ENCODE results near the gene PNRC2. TPM values are rescaled to one million over a fixed set of nuclear protein-coding genes. Genes with fewer than 3 reads are reported as not detected.
A peak's percentile ranks its signal among the peaks of the same experiment; 100 is the strongest.

PNRC2 gene, protein sequence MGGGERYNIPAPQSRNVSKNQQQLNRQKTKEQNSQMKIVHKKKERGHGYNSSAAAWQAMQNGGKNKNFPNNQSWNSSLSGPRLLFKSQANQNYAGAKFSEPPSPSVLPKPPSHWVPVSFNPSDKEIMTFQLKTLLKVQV
- total RNA-seq = 92.8 TPM

DNA sequence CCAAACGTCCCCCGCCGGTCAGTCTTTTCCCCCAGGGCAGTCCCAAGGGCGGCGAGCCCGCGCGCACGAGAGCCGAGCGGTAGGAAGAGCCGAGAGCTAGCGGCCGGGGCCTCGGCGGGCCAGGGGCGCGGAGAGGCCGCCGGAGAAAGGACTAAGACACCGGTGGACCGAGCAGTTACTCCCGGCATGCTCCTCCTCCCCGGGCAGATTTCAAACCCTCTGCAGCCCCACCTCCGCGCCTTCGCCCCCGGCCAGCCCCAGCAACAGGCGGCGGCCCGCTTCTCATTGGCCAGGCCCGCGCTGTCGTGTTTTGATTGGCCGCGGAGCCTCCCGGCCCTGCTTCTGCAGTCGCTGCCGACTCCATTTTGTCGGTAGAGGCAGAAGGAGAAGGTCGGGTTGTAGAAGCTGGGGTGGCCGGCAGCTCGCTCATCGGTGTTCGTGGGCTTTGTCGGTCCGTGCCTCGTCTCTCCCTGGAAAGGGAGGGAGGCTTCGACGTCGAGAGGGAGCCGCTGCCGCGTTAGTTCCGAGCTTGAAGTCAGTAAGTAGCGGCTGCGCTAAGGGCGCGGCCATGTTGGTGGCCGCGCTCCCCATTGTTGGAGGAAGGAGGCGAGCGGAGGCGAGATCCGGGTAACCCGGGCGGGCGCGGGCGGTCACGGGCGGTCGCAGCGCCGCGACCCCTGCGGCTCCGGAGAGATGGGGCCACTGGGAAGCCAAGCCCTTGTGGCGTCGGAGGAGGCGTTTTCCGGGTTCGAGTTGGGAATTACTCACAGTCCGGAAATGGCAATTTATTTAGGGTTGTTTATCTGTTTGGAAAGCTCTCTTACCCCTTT, at the start of gene PNRC2:
PNRC2 (plus strand) TSS at position 368 of the 830 bp plus-strand sequence. CDS start 1,630 bp downstream, outside the sequence.
- no peaks in the 10 kb centered on the region for H3K27me3 ChIP-seq
- TF ChIP-seq POLR2AphosphoS5 (IDR thresholded peaks at IDR 0.05; ENCODE audit: insufficient read depth in 1 of 2, low read depth in 1 of 2) (peak; percentile 73 to 99), POLR2A (IDR thresholded peaks at IDR 0.05) (peak in 1 of 2 donors; percentile 94)
- TF ChIP-seq, protein P1, sequence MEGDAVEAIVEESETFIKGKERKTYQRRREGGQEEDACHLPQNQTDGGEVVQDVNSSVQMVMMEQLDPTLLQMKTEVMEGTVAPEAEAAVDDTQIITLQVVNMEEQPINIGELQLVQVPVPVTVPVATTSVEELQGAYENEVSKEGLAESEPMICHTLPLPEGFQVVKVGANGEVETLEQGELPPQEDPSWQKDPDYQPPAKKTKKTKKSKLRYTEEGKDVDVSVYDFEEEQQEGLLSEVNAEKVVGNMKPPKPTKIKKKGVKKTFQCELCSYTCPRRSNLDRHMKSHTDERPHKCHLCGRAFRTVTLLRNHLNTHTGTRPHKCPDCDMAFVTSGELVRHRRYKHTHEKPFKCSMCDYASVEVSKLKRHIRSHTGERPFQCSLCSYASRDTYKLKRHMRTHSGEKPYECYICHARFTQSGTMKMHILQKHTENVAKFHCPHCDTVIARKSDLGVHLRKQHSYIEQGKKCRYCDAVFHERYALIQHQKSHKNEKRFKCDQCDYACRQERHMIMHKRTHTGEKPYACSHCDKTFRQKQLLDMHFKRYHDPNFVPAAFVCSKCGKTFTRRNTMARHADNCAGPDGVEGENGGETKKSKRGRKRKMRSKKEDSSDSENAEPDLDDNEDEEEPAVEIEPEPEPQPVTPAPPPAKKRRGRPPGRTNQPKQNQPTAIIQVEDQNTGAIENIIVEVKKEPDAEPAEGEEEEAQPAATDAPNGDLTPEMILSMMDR (IDR thresholded peaks at IDR 0.05) = peak in 1 of 3 experiments; percentile 6
- H3K36me3 ChIP-seq = peaks cover 0 to 21% of the 10 kb centered on the region in 2 donors
- peaks cover 41% of the 10 kb centered on the region for H3K4me1 ChIP-seq
- H3K9me3 ChIP-seq = no peaks in the 10 kb centered on the region
- intact Hi-C loops (cut with DNase I) = loop anchor here (5.0 kb wide), 1 partner anchor 68 kb away; no protein-coding TSS in a partner anchor
- DNase-seq (ENCODE audit: extremely low spot score in 2 of 2) = peak; percentile 99
- peak within 1 kb of the TSS; percentile 82 to 91 for H3K4me3 ChIP-seq
- H3K27ac ChIP-seq = peak within 1 kb of the TSS; percentile 99

DNA sequence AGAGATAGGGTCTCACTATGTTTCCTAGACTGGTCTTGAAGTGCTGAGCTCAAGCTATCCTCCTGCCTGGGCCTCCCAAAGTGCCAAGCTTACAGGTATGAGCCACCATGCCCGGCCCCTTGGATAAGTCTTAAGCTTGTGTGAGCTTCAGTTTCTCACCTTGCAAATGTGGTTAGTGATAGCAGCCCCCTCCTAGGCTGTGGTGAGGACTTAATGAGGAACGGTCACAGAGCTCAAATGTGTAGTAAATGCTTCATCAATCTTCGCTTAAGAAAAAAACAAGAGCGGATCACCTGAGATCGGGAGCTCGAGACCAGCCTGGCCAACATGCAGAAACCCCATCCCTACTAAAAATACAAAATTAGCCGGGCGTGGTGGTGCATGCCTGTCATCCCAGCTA, 49.5 kb upstream of the PNRC2 start:
- Histone ChIP-seq H3K4me3 (no peak overlapping the region), H3K36me3 (no peaks in the 10 kb centered on the region), H3K4me1 (peaks cover 5% of the 10 kb centered on the region), H3K9me3 (no peaks in the 10 kb centered on the region), H3K27me3 (no peaks in the 10 kb centered on the region), H3K27ac (no peak overlapping the region)
- DNase-seq (ENCODE audit: extremely low spot score in 2 of 2) = no peak
- TF ChIP-seq, protein P1 (IDR thresholded peaks at IDR 0.05) = no peak
- TF ChIP-seq POLR2AphosphoS5 (IDR thresholded peaks at IDR 0.05; ENCODE audit: insufficient read depth in 1 of 2, low read depth in 1 of 2) (no peak), POLR2A (IDR thresholded peaks at IDR 0.05) (no peak)
- intact Hi-C loops (cut with DNase I) = no loop called here

DNA sequence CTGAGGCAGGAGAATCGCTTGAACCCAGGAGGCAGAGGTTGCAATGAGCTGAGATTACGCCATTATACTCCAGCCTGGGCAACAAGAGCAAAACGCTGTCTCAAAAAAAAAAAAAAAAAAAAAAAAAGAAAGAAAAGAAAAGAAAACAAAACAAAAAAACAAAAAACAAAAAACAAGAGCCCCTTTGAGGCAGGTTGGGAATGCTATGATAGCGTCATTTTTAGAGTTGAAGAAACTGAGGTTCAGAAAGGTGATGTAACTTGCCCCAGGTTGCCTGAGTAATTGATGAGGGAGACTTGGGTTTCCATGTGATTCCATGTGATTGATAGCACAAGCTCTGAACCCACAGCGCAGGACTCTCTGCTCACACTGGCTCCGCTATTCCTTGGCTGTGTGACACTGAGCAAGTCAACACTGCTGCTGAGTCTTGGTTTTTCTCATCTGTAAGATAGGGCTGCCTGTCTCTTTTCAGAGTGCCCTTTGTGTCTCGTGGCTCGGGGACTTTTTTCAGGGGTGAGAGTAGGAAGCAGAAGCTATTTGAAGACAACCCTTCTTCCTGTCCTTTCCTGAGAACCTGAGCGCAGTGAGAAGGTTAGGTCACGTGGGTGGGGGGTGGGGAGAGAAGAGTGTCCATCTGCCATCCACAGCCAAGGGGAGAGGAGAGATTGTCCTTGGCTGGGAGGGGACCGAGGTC, 48.9 kb upstream of the PNRC2 start:
- Histone ChIP-seq H3K27ac (no peak overlapping the region), H3K36me3 (no peaks in the 10 kb centered on the region), H3K27me3 (no peaks in the 10 kb centered on the region), H3K4me3 (no peak overlapping the region), H3K9me3 (no peaks in the 10 kb centered on the region), H3K4me1 (peaks cover 5% of the 10 kb centered on the region)
- intact Hi-C loops (cut with DNase I) = no loop called here
- no peak for TF ChIP-seq POLR2A (IDR thresholded peaks at IDR 0.05)
- TF ChIP-seq POLR2AphosphoS5 (IDR thresholded peaks at IDR 0.05; ENCODE audit: insufficient read depth in 1 of 2, low read depth in 1 of 2) = no peak
- TF ChIP-seq, protein P1 (IDR thresholded peaks at IDR 0.05) = no peak
- DNase-seq (ENCODE audit: extremely low spot score in 2 of 2) = no peak

DNA sequence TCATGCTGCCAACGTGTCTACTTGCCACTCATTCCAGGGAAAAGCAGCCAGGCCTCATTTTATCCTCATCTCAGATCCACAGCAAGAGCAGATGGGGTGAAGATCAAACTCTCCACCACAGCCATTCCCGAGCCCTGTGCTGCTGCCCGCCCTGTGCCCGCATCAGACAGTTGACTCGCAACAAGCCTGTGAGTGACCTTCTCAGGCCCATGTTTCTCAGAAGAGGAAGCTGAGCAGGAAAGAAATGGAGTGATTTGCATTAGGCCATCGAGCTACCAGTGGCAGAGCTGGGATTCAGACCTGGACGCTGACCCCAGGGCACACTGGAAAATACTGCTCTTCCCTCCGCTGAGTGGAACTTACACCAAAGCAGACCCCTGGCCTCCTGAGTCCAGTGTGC, 47.7 kb upstream of the PNRC2 start:
- DNase-seq (ENCODE audit: extremely low spot score in 2 of 2) = no peak
- TF ChIP-seq POLR2AphosphoS5 (IDR thresholded peaks at IDR 0.05; ENCODE audit: insufficient read depth in 1 of 2, low read depth in 1 of 2) = no peak
- TF ChIP-seq, protein P1 (IDR thresholded peaks at IDR 0.05) = no peak
- no peak for TF ChIP-seq POLR2A (IDR thresholded peaks at IDR 0.05)
- Histone ChIP-seq H3K4me3 (no peak overlapping the region), H3K4me1 (peaks cover 5% of the 10 kb centered on the region), H3K36me3 (no peaks in the 10 kb centered on the region), H3K9me3 (no peaks in the 10 kb centered on the region), H3K27me3 (no peaks in the 10 kb centered on the region), H3K27ac (no peak overlapping the region)
- intact Hi-C loops (cut with DNase I) = no loop called here

All from vagina (tissue), 2 donors.